Amygdala (tissue), 56 donors: ENCODE data around the gene MSMP.

Experiments
- DNase-seq, 56 donors: peaks; one replicate each; lab custom pipeline; 2025; lab: John Stamatoyannopoulos, UW

Gene MSMP

DNA sequence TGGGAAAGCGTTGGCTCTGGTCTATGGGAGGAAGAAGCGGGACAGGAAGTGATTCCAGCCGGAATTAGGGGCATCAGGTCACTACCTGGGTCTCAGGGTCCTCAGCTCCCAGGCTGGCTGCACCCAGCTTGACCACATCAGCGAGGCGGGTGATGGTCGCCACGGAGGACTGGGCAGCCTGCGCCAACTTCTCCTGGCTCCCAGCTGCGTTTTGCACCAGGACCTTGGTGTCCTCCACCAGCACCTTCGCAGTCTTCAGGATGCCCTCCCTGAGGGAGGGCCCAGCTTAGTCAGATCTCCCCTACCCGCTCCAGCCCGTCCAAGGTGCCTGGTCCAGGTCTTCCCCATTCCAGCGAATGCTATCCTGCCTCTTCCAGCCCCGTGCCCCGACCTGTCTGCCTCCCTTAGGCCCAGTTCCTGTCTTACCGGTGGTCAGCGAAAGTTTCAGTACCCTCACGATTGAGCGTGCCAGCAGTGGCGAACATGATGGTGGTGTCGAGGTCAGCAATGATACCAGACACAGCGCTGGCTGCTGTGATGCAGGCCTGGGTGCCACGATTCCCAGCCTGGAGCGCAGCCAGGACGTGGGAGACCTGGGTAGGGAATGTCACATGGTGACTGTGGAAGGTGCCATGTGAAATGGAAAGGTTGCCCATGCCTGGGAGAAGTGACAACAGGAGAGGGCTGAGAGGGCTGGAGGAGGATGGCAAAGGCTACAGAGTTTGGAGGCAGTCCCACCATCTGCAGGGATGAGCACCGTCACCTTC is 50.0 kb downstream of the MSMP start:
- DNase-seq = no peak
